HG02763 (cell line): ENCODE measurements around the gene SLC25A34.
"Not testable (repeated sequence)": the region's sequence is repeated elsewhere in the genome, so short reads cannot be mapped to it uniquely, and the experiment has no call there.

Source experiments
- ATAC-seq: cut with Tn5 transposase; IDR thresholded peaks from one replicate; pipeline ENCODE4 v1.9.1; 2021; ENCODE audit warnings: mild to moderate bottlenecking, moderate library complexity; ENCODE audit not compliant: unreplicated experiment

The SLC25A34 gene

GRCh38 chr1:15736038-15736891 is at the start of gene SLC25A34:
Gene SLC25A34, plus strand, starts transcription at chr1:15736258. Its CDS starts 228 bp downstream, at chr1:15736486.
- ATAC-seq = no peak

GRCh38 chr1:15687446-15687845 is 48.6 kb upstream of the SLC25A34 start:
- no peak for ATAC-seq

GRCh38 chr1:15690317-15690716 is 45.7 kb upstream of the SLC25A34 start:
- ATAC-seq = no peak

DNA sequence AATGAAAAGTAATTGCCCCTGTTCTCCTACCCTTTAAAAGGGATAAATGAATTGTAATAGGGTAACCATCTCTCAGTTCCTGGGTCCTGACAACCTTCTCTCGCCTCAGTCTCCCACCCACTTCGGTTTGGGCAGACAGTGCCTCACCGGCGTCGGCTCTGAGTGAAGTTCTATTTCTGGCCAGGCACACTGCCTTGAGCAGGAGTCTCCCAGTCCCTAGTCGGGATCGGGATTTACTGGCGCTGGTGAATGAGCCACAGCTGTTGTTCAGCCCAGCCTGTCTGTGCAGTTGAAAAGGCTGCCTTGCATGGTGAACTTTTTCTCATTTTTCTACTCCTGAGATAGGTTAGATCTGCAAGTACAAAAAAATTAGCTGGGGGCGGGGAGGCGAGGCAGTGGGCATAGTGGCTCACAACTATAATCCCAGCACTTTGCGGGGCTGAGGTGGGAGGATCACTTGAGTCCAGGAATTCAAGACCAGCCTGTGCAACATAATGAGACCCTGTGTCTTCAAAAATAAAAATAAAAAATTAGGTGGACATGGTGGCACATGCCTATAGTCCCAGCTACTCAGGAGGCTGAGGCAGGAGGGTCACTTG is 44.5 kb upstream of the SLC25A34 start:
- ATAC-seq = no peak

DNA sequence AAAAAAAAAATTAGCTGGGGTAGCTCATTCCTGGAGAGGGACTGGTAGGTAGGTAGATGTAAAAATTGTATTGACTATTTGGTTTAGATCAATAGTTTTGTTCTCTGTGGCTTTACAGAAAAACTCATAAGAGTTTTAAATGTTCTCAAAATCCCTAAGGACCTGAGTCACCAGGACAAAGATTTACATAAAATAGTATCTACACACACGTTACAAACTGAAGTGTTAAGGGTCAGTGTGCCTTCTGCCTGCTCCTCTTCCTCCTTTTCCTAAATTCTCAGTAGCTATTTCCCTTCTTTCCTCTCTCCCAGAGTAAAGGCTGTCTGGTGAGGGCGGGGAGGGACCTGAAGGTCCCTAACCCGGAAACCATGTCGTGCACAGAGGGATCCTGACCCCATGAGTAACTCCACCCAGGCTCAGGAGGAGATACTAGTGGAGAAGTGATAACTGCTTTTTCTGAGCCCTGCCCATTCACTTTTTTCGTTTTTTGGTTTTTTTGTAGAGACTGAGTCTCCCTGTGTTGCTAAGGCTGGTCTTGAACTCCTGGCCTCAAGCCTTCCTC is 43.9 kb upstream of the SLC25A34 start:
- no peak for ATAC-seq

GRCh38 chr1:15693371-15693770 is 42.7 kb upstream of the SLC25A34 start:
- ATAC-seq = no peak

DNA sequence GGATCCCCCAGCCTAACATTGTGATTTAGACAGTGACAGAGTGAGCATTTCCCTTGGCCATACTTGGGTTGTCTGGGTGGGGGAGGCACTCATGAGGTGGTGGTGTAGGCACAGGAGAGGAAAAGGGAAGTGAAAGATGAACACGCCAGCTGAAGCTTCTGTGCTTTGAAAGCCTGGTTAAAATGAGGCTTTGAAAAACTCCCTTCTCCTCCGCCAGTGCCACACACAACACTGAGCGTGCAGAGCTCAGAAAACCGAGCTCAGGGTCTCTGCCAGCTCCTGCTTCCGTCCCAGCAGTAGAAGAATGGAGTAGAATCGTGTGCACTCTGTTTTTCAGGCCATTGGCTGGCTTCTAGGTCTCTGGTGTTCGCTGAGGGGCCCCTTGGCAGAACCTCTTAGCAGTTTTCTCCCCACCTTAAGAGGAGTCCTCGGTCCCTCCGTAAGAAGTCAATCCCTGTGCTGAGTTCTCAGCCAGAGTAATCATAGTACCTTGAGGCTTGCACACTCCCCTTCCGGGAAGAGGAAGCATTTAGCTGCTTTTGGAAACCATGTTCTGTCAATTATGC is 39.0 kb upstream of the SLC25A34 start:
- peak; percentile 82 for ATAC-seq

DNA sequence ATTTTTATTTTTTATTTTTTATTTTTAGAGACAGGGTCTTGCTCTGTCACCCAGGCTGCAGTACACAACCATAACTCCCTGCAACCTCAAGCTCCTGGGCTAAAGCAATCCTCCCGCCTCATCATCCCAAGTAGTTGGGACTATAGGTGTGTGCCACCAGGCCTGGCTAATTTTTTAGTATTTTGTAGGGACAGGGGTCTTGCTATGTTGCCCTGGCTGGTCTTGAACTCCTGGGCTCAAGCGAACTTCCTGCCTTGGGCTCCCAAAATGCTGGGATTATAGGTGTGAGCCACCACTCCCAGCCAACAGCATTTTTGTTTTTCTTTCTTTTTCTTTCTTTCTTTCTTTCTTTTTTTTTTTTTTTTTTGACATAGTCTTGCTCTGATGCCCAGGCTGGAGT is 37.9 kb upstream of the SLC25A34 start:
- ATAC-seq = no peak

DNA sequence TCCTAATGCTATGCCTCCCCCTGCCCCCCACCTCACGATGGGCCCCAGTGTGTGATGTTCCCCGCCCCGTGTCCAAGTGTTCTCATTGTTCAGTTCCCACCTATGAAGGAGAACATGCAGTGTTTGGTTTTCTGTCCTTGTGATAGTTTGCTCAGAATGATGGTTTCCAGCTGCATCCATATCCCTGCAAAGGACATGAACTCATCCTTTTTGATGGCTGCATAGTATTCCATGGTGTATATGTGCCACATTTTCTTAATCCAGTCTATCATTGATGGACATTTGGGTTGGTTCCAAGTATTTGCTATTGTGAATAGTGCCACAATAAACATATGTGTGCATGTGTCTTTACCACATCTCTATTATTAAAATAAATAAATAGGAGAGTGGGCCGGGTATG is 36.7 kb upstream of the SLC25A34 start:
- not testable (repeated sequence) for ATAC-seq

GRCh38 chr1:15700508-15700907 is 35.5 kb upstream of the SLC25A34 start:
- ATAC-seq = no peak

DNA sequence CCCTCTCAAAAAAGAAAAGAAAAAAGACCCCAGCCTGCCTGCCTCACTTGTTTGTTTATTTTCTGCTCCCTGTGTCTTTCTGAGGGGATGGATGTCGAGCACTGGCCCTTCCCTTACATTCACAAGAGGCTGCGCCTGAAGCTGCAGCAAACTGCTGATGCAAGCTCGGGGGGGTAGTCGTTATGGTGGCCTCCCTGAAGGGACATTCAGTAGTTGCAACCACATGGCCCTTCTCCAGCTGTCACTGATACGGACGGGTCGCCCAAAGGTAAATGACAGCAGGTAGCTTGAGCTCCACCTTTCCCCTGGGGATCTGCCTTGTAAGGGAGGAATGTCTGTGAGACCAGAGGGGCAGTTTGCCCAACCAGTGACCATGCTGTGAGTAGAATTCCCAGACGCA is 34.3 kb upstream of the SLC25A34 start:
- no peak for ATAC-seq

DNA sequence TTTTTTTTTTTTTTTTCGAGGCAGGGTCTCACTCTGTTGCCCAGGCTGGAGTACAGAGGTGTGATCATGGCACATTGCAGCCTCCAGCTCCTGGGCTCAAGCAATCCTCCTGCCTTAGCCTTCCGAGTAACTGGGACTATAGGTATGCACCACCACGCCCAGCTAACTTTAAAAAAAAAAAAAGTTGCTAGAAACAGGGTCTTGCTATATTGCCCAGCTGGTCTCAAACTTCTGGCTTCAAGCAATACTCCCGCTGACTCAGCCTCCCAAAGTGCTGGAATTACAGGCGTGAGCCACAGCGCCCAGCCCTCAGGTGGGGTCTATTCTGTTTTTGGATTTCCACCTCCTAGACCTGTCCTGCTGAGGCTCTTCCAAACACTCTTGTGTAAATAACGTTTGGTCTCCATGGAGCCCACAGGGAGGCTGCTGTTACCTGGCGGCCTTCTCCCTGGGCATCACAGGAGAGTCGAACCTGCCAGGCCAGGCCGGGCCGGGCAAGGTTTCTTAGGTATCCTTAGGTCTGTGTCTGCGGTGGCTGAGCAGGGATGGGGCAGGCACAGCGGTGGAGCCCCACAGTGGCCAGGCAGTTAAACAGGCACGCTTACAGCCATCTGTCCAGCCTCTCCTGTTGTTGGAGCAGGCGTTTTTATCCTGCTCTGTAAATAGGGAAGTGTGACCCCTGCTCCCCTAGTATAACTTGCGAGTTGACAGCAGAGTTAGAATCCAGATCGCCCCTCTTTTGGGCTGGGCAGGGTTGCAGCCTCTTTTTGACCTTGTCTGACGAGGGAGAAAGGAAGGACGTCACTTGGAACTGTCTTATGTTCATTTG is 33.1 kb upstream of the SLC25A34 start:
- ATAC-seq = no peak

- no peak for ATAC-seq
Measured at GRCh38 chr1:15703562-15703961, 32.5 kb upstream of the SLC25A34 start.

GRCh38 chr1:15704526-15705183 is 31.4 kb upstream of the SLC25A34 start:
- ATAC-seq = no peak

- no peak for ATAC-seq
Measured at GRCh38 chr1:15705184-15705566, 30.9 kb upstream of the SLC25A34 start.

- no peak for ATAC-seq
Measured at GRCh38 chr1:15706751-15707150, 29.3 kb upstream of the SLC25A34 start.

- no peak for ATAC-seq
Measured at GRCh38 chr1:15707239-15707925, 28.7 kb upstream of the SLC25A34 start.

DNA sequence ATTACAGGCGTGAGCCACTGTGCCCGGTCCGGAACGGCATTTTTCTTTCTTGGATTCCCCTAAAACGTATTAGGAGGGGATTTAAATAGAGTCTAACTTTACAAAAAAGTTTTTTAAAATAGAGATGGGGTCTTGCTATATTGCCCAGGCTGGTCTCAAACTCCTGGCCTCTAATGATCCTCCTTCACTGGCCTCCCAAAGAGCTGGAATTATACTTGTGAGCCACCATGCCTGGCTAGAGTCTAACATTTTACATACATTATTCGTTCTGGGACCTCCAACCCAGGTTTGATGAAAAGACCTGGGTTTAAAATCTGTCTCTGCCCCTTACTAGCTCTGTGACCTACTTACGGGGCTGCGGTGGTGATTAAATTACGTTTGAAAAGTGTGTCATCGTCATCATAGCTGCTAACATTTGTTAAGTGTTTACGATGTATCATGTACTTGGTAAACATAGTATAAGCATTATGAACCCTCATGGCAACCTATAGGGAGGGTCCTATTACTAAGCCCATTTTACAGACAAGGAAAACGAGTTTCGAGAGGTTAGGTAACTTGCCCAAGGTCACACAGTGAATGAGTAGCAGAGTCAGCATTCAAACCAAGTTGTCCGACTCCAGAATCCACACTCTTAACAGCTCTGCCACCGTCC is 27.4 kb upstream of the SLC25A34 start:
- ATAC-seq = no peak

- ATAC-seq = no peak
Measured at GRCh38 chr1:15709226-15709625, 26.8 kb upstream of the SLC25A34 start.
